ENCODE data around the gene CCDC28B. TPM values are rescaled to one million over a fixed set of nuclear protein-coding genes. Genes with fewer than 3 reads are reported as not detected.

CCDC28B gene
- total RNA-seq, 2 experiments from 2014 or later, result 71.4 to 72.8 TPM

- DNase-seq (no peak), ATAC-seq (no peak)
- ChIA-PET POLR2A (interaction anchor here (1.0 to 1.3 kb wide), 5 partner anchors 10 to 97 kb away, joined by 3 to 7 read pairs (median 4); partner anchors contain the start of gene HDAC1), CTCF (interaction anchor here (1.5 kb wide), 2 partner anchors 21 to 87 kb away, joined by 6 read pairs; partner anchors contain the start of gene KPNA6)
- no peaks in the 10 kb centered on the region for H3K9me3 Mint-ChIP-seq (ENCODE audit: insufficient read depth)
- H3K4me3 Mint-ChIP-seq, result no peak overlapping the region
- H3K27ac Mint-ChIP-seq, result peak overlapping the region; percentile 29
- peaks cover 67% of the 10 kb centered on the region for H3K4me1 Mint-ChIP-seq (ENCODE audit: low read depth)
- H3K36me3 Mint-ChIP-seq (ENCODE audit: low read depth), result peaks cover 82% of the 10 kb centered on the region
- no peaks in the 10 kb centered on the region for H3K27me3 Mint-ChIP-seq (ENCODE audit: low read depth)
These were observed 5.4 kb upstream of the CCDC28B start for GRCh38 chr1:32194984-32195383.

- POLR2A ChIA-PET, result interaction anchor here (1.0 to 1.5 kb wide), 5 partner anchors 11 to 199 kb away, joined by 3 to 7 read pairs (median 3); partner anchors contain the start of genes BSDC1 and HDAC1
- no peak overlapping the region for H3K4me3 Mint-ChIP-seq
These were observed 4.9 kb upstream of the CCDC28B start for GRCh38 chr1:32195531-32195930.

GRCh38 chr1:32195972-32196823 is 4.2 kb upstream of the CCDC28B start:
- Mint-ChIP-seq H3K4me3 (peak overlapping the region; percentile 39), H3K9me3 (ENCODE audit: insufficient read depth) (no peaks in the 10 kb centered on the region), H3K4me1 (ENCODE audit: low read depth) (peaks cover 71% of the 10 kb centered on the region), H3K36me3 (ENCODE audit: low read depth) (peaks cover 72% of the 10 kb centered on the region), H3K27me3 (ENCODE audit: low read depth) (no peaks in the 10 kb centered on the region), H3K27ac (peak overlapping the region; percentile 72)
- DNase-seq (peak; percentile 61), ATAC-seq (peak; percentile 32)
- CTCF ChIA-PET, result interaction anchor here (1.0 to 8.0 kb wide), 4 partner anchors 9 to 95 kb away, joined by 4 to 52 read pairs (median 5); partner anchors contain the start of genes HDAC1, IQCC and KPNA6
- POLR2A ChIA-PET, result interaction anchor here (1.0 to 1.9 kb wide), 6 partner anchors 12 to 198 kb away, joined by 3 to 7 read pairs (median 4); partner anchors contain the start of genes BSDC1 and HDAC1

More at GRCh38 chr1:32195531-32195930, 4.9 kb upstream of the CCDC28B start:
- Mint-ChIP-seq H3K27ac (peak overlapping the region; percentile 29), H3K9me3 (ENCODE audit: insufficient read depth) (no peaks in the 10 kb centered on the region), H3K27me3 (ENCODE audit: low read depth) (no peaks in the 10 kb centered on the region), H3K4me1 (ENCODE audit: low read depth) (peaks cover 71% of the 10 kb centered on the region), H3K36me3 (ENCODE audit: low read depth) (peaks cover 77% of the 10 kb centered on the region)
- DNase-seq (no peak), ATAC-seq (no peak)
- CTCF ChIA-PET, result interaction anchor here (1.5 to 8.0 kb wide), 2 partner anchors 20 to 87 kb away, joined by 6 to 52 read pairs; partner anchors contain the start of gene KPNA6

- H3K4me3 Mint-ChIP-seq, result no peak overlapping the region
- CTCF ChIA-PET, result interaction anchor here (0.8 to 8.0 kb wide), 4 partner anchors 8 to 434 kb away, joined by 3 to 52 read pairs (median 4); partner anchors contain the start of gene IQCC
- POLR2A ChIA-PET, result interaction anchor here (0.6 to 1.9 kb wide), 6 partner anchors 12 to 197 kb away, joined by 3 to 7 read pairs (median 4); partner anchors contain the start of gene BSDC1
These were observed 3.3 kb upstream of the CCDC28B start for GRCh38 chr1:32197074-32197473.

GRCh38 chr1:32197837-32198236 is 2.6 kb upstream of the CCDC28B start:
- Mint-ChIP-seq H3K27ac (peak overlapping the region; percentile 58), H3K9me3 (ENCODE audit: insufficient read depth) (no peaks in the 10 kb centered on the region), H3K27me3 (ENCODE audit: low read depth) (no peaks in the 10 kb centered on the region), H3K36me3 (ENCODE audit: low read depth) (peaks cover 65% of the 10 kb centered on the region), H3K4me1 (ENCODE audit: low read depth) (peaks cover 81% of the 10 kb centered on the region), H3K4me3 (no peak overlapping the region)
- DNase-seq (no peak), ATAC-seq (no peak)
- ChIA-PET POLR2A (interaction anchor here (0.7 to 1.9 kb wide), 4 partner anchors 13 to 449 kb away, joined by 3 to 7 read pairs (median 4); no protein-coding TSS in a partner anchor), CTCF (interaction anchor here (0.7 to 8.0 kb wide), 5 partner anchors 8 to 435 kb away, joined by 3 to 52 read pairs (median 4); partner anchors contain the start of genes IQCC and LCK)

More at GRCh38 chr1:32197074-32197473, 3.3 kb upstream of the CCDC28B start:
- no peak for DNase-seq
- Mint-ChIP-seq H3K27me3 (ENCODE audit: low read depth) (no peaks in the 10 kb centered on the region), H3K9me3 (ENCODE audit: insufficient read depth) (no peaks in the 10 kb centered on the region), H3K36me3 (ENCODE audit: low read depth) (peaks cover 68% of the 10 kb centered on the region), H3K4me1 (ENCODE audit: low read depth) (peaks cover 77% of the 10 kb centered on the region), H3K27ac (no peak overlapping the region)
- no peak for ATAC-seq

GRCh38 chr1:32198237-32199042 is 2.0 kb upstream of the CCDC28B start:
- Mint-ChIP-seq H3K27ac (peak overlapping the region; percentile 58), H3K36me3 (ENCODE audit: low read depth) (peaks cover 62% of the 10 kb centered on the region), H3K27me3 (ENCODE audit: low read depth) (no peaks in the 10 kb centered on the region), H3K4me3 (no peak overlapping the region), H3K4me1 (ENCODE audit: low read depth) (peaks cover 79% of the 10 kb centered on the region), H3K9me3 (ENCODE audit: insufficient read depth) (no peaks in the 10 kb centered on the region)
- no peak for DNase-seq
- ATAC-seq, result no peak
- POLR2A ChIA-PET, result interaction anchor here (0.7 to 1.9 kb wide), 3 partner anchors 14 to 450 kb away, joined by 3 to 7 read pairs (median 4); no protein-coding TSS in a partner anchor
- CTCF ChIA-PET, result interaction anchor here (0.7 to 8.0 kb wide), 3 partner anchors 17 to 52 kb away, joined by 3 to 52 read pairs (median 4); partner anchors contain the start of gene LCK

- DNase-seq (no peak), ATAC-seq (no peak)
- H3K4me1 Mint-ChIP-seq (ENCODE audit: low read depth), result peaks cover 80% of the 10 kb centered on the region
- ChIA-PET CTCF (interaction anchor here (2.2 to 8.0 kb wide), 3 partner anchors 16 to 49 kb away, joined by 6 to 52 read pairs (median 13); partner anchors contain the start of gene TXLNA), POLR2A (interaction anchor here (0.8 to 2.9 kb wide), 4 partner anchors 16 to 127 kb away, joined by 3 to 20 read pairs (median 6); partner anchors contain the start of genes LCK and TXLNA)
- H3K36me3 Mint-ChIP-seq (ENCODE audit: low read depth), result peaks cover 63% of the 10 kb centered on the region
- H3K27ac Mint-ChIP-seq, result peak overlapping the region; percentile 9
- H3K27me3 Mint-ChIP-seq (ENCODE audit: low read depth), result no peaks in the 10 kb centered on the region
- H3K9me3 Mint-ChIP-seq (ENCODE audit: insufficient read depth), result no peaks in the 10 kb centered on the region
- no peak overlapping the region for H3K4me3 Mint-ChIP-seq
These were observed 1.2 kb upstream of the CCDC28B start for GRCh38 chr1:32199043-32199716.

- H3K9me3 Mint-ChIP-seq (ENCODE audit: insufficient read depth), result no peaks in the 10 kb centered on the region
- no peaks in the 10 kb centered on the region for H3K27me3 Mint-ChIP-seq (ENCODE audit: low read depth)
- peaks cover 78% of the 10 kb centered on the region for H3K4me1 Mint-ChIP-seq (ENCODE audit: low read depth)
- DNase-seq (no peak), ATAC-seq (no peak)
- POLR2A ChIA-PET, result interaction anchor here (0.8 to 2.9 kb wide), 7 partner anchors 10 to 128 kb away, joined by 3 to 20 read pairs (median 6); partner anchors contain the start of genes LCK and TXLNA
- H3K4me3 Mint-ChIP-seq, result peak overlapping the region; percentile 92
- peak overlapping the region; percentile 76 for H3K27ac Mint-ChIP-seq
- peaks cover 62% of the 10 kb centered on the region for H3K36me3 Mint-ChIP-seq (ENCODE audit: low read depth)
- CTCF ChIA-PET, result interaction anchor here (1.4 to 8.0 kb wide), 6 partner anchors 8 to 91 kb away, joined by 3 to 52 read pairs (median 6); partner anchors contain the start of gene TXLNA
These were observed 700 bp upstream of the CCDC28B start for GRCh38 chr1:32199717-32200072.

GRCh38 chr1:32201011-32201855 is 838 bp downstream of the CCDC28B start:
- Mint-ChIP-seq H3K4me3 (peak overlapping the region; percentile 92), H3K27ac (peak overlapping the region; percentile 76), H3K4me1 (ENCODE audit: low read depth) (peaks cover 76% of the 10 kb centered on the region), H3K36me3 (ENCODE audit: low read depth) (peaks cover 48% of the 10 kb centered on the region), H3K9me3 (ENCODE audit: insufficient read depth) (no peaks in the 10 kb centered on the region), H3K27me3 (ENCODE audit: low read depth) (no peaks in the 10 kb centered on the region)
- DNase-seq (peak; percentile 92), ATAC-seq (peak; percentile 62)
- ChIA-PET CTCF (interaction anchor here (0.7 to 8.0 kb wide), 10 partner anchors 9 to 90 kb away, joined by 3 to 52 read pairs (median 4); partner anchors contain the start of genes LCK and TXLNA), POLR2A (interaction anchor here (0.7 to 2.9 kb wide), 11 partner anchors 9 to 193 kb away, joined by 3 to 20 read pairs (median 5); partner anchors contain the start of genes BSDC1, LCK, TMEM39B and TXLNA)

Data from activated CD8-positive, alpha-beta T cell treated with anti-CD3 and anti-CD28 coated beads, Interleukin-2, amount 10 ng/mL, durations not matched to agents 7 days and 5 days (primary cell).